ENCODE results near the gene CHMP1A.

GRCh38 chr16:89599451-89599858 lies 58.1 kb downstream of the CHMP1A start:
- TF ChIP-seq, protein P1, sequence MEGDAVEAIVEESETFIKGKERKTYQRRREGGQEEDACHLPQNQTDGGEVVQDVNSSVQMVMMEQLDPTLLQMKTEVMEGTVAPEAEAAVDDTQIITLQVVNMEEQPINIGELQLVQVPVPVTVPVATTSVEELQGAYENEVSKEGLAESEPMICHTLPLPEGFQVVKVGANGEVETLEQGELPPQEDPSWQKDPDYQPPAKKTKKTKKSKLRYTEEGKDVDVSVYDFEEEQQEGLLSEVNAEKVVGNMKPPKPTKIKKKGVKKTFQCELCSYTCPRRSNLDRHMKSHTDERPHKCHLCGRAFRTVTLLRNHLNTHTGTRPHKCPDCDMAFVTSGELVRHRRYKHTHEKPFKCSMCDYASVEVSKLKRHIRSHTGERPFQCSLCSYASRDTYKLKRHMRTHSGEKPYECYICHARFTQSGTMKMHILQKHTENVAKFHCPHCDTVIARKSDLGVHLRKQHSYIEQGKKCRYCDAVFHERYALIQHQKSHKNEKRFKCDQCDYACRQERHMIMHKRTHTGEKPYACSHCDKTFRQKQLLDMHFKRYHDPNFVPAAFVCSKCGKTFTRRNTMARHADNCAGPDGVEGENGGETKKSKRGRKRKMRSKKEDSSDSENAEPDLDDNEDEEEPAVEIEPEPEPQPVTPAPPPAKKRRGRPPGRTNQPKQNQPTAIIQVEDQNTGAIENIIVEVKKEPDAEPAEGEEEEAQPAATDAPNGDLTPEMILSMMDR (IDR thresholded peaks at IDR 0.05) = no peak
- no peak for TF ChIP-seq POLR2A (IDR thresholded peaks at IDR 0.05)
- no peak for TF ChIP-seq POLR2AphosphoS5 (IDR thresholded peaks at IDR 0.05)
- TF ChIP-seq EP300 (IDR thresholded peaks at IDR 0.05) = no peak
